ENCODE data around the gene RTF2. TPM values are rescaled to one million over a fixed set of nuclear protein-coding genes. Genes with fewer than 3 reads are reported as not detected.

The RTF2 gene
- total and polyA plus RNA-seq, 7 donors = 47.6 to 84.6 (median 62.4) TPM

DNA sequence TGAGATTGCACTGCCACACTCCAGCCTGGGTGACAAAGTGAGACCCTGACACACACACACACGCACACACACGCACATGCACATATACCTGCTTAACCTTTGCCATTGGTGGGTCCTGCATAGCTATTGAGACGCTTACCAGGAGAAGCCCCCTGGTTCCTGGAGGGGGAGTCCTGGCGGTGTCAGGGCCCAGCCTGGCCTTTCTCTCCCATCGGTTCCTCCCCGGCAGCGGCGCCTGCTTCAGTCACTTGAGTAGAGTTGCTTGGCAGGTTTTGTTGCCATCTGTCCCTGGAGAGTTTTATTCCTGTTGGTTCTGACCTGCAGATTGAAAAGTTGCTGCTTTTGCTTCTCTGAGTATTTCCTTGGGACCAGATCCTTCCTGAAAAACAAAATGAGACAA lies 35.5 kb downstream of the RTF2 start:
- no peak overlapping the region for H3K4me3 ChIP-seq
- TF ChIP-seq EP300 (IDR thresholded peaks at IDR 0.05) (no peak), POLR2AphosphoS5 (IDR thresholded peaks at IDR 0.05) (no peak), POLR2A (IDR thresholded peaks at IDR 0.05) (no peak)
- TF ChIP-seq, protein P1, sequence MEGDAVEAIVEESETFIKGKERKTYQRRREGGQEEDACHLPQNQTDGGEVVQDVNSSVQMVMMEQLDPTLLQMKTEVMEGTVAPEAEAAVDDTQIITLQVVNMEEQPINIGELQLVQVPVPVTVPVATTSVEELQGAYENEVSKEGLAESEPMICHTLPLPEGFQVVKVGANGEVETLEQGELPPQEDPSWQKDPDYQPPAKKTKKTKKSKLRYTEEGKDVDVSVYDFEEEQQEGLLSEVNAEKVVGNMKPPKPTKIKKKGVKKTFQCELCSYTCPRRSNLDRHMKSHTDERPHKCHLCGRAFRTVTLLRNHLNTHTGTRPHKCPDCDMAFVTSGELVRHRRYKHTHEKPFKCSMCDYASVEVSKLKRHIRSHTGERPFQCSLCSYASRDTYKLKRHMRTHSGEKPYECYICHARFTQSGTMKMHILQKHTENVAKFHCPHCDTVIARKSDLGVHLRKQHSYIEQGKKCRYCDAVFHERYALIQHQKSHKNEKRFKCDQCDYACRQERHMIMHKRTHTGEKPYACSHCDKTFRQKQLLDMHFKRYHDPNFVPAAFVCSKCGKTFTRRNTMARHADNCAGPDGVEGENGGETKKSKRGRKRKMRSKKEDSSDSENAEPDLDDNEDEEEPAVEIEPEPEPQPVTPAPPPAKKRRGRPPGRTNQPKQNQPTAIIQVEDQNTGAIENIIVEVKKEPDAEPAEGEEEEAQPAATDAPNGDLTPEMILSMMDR (IDR thresholded peaks at IDR 0.05) = no peak
- intact Hi-C loops (cut with DNase I) = no loop called here
- H3K9me3 ChIP-seq = no peaks in the 10 kb centered on the region
- DNase-seq = no peak
- no peaks in the 10 kb centered on the region for H3K27me3 ChIP-seq
- 97% methylated on average over 8 of the region's 8 CpGs for WGBS, 2 donors
- no peak overlapping the region for H3K27ac ChIP-seq
- H3K4me1 ChIP-seq = no peaks in the 10 kb centered on the region
- no peaks in the 10 kb centered on the region for H3K36me3 ChIP-seq

DNA sequence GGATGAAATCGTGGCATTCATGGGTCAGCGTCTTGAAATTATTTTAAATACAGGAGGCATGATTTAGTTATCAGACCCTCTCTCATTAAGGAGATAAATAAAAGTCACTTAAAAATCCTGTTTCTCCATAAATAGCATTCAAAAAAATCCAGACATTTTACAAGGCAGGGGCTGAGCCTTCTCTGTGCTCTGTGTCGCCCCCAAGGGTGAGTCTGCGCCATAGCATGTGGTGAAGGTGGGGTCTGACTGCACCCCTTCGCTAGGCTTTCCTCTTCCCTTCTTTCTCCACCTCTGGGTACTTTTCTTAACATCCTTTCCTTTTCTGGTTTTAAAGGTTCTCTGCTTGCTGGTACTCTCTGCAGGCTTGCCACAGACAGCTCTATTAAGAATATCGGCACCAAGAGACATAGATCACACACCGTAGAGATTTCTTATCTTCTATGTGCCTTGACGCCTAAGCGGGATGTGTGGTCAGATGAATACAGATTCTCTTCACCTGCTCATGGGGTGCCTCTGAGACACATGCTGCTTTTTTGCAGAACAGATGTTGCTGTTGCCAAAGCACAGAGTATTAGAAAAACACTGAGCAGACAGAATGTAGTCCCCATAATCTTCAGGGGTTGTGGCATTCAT lies 36.1 kb downstream of the RTF2 start:
- TF ChIP-seq, protein P1 (IDR thresholded peaks at IDR 0.05) = no peak
- TF ChIP-seq EP300 (IDR thresholded peaks at IDR 0.05) = no peak
- no peak for TF ChIP-seq POLR2AphosphoS5 (IDR thresholded peaks at IDR 0.05)
- TF ChIP-seq POLR2A (IDR thresholded peaks at IDR 0.05) = no peak
- no peaks in the 10 kb centered on the region for H3K4me1 ChIP-seq
- no peaks in the 10 kb centered on the region for H3K27me3 ChIP-seq
- 88 to 94% methylated on average over 9 of the region's 9 CpGs for WGBS, 2 donors
- intact Hi-C loops (cut with DNase I) = no loop called here
- no peak overlapping the region for H3K4me3 ChIP-seq
- DNase-seq = no peak
- H3K9me3 ChIP-seq = no peaks in the 10 kb centered on the region
- H3K36me3 ChIP-seq = no peaks in the 10 kb centered on the region
- no peak overlapping the region for H3K27ac ChIP-seq

DNA sequence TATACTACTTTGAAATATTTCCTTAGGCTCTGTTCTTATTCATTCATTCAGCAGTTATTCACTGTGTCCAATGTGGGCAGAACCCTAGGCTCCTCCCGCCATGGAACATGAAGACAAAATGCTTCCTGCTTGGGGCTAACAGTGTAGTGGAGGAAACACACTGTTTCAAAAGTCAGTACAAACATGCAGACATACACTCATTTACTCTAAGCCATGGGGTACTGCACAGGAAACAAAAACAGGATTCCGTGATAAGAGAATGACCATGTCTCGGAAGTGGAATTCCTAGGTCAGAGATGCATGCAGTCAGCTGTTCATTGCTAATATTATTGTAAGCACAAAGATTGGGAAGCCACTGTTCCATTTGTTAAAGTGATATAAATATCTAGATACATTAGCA lies 37.7 kb downstream of the RTF2 start:
- Histone ChIP-seq H3K36me3 (no peaks in the 10 kb centered on the region), H3K9me3 (no peaks in the 10 kb centered on the region), H3K4me1 (no peaks in the 10 kb centered on the region), H3K27me3 (no peaks in the 10 kb centered on the region), H3K4me3 (no peak overlapping the region), H3K27ac (no peak overlapping the region)
- WGBS, 2 donors = 65 to 79% methylated on average over 3 of the region's 3 CpGs
- TF ChIP-seq POLR2AphosphoS5 (IDR thresholded peaks at IDR 0.05) (no peak), EP300 (IDR thresholded peaks at IDR 0.05) (no peak), POLR2A (IDR thresholded peaks at IDR 0.05) (no peak)
- TF ChIP-seq, protein P1 (IDR thresholded peaks at IDR 0.05) = no peak
- no peak for DNase-seq
- intact Hi-C loops (cut with DNase I) = no loop called here

DNA sequence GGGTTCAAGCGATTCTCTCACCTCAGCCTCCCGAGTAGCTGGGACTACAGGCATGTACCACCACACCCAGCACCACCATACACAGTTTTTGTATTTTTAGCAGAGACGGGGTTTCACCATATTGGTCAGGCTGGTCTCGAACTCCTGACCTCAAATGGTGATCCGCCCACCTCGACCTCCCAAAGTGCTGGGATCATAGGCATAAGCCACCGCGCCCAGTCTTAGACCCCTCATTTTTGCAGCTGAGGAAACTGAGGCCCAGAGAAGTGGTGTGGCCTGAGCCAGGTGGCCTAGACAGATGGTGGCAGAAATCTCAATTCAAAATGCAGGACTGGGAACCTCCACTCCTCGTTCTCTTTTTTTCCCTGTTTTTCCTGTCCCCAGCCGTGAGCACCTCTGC lies 43.5 kb downstream of the RTF2 start:
- Histone ChIP-seq H3K36me3 (peaks cover 0 to 15% (median 7%) of the 10 kb centered on the region in 4 donors), H3K27ac (no peak overlapping the region), H3K4me3 (no peak overlapping the region), H3K9me3 (no peaks in the 10 kb centered on the region), H3K27me3 (no peaks in the 10 kb centered on the region), H3K4me1 (peaks cover 0 to 36% (median 23%) of the 10 kb centered on the region in 4 donors)
- intact Hi-C loops (cut with DNase I) = no loop called here
- WGBS, 2 donors = 96 to 97% methylated on average over 10 of the region's 10 CpGs
- TF ChIP-seq POLR2AphosphoS5 (IDR thresholded peaks at IDR 0.05) (no peak), EP300 (IDR thresholded peaks at IDR 0.05) (no peak), POLR2A (IDR thresholded peaks at IDR 0.05) (no peak)
- TF ChIP-seq, protein P1 (IDR thresholded peaks at IDR 0.05) = no peak
- DNase-seq = no peak

All from sigmoid colon (tissue), 7 donors.